GM18870 (cell line): Measurements from ENCODE around the gene NFATC1.

ENCODE experiments used
- ATAC-seq: cut with Tn5 transposase; IDR thresholded peaks from one replicate; pipeline ENCODE4 v1.9.1; 2021; ENCODE audit warnings: moderate library complexity; ENCODE audit not compliant: unreplicated experiment

Gene NFATC1

GRCh38 chr18:79517341-79517740 is 121.6 kb downstream of the NFATC1 start:
- ATAC-seq = no peak

DNA sequence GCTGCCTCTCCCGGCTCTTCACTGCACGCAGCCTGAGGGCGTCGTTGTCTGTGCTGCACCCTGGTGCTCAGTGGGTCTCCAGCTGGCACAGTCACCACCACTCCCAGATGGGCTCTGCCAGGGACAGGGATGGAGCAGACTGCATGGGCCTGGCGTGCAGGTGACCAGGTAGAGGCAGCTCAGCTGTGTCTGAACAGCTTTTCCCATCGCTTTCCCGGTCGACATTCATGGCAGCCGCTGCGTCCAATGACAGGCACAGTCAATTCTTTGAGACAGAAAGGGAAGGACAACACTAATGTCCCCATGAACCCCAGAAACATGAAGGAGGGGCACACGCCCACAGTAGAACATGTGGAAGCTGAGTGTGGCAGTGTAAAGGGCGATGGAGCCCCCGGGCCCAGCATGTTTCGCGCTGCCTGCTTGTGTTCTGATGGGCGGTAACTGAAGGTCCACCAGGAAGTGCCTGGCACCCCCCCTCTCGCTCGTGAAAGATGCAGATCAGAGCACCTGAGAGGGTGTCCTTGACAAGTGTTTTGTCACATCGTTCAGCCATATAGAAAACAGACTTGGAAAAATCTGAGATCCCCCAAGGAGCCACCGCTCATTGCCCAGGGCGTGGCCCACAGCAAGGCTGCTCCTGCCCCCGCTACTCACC is 122.4 kb downstream of the NFATC1 start:
- no peak for ATAC-seq

GRCh38 chr18:79518683-79519128 is 123.0 kb downstream of the NFATC1 start:
- ATAC-seq = no peak

DNA sequence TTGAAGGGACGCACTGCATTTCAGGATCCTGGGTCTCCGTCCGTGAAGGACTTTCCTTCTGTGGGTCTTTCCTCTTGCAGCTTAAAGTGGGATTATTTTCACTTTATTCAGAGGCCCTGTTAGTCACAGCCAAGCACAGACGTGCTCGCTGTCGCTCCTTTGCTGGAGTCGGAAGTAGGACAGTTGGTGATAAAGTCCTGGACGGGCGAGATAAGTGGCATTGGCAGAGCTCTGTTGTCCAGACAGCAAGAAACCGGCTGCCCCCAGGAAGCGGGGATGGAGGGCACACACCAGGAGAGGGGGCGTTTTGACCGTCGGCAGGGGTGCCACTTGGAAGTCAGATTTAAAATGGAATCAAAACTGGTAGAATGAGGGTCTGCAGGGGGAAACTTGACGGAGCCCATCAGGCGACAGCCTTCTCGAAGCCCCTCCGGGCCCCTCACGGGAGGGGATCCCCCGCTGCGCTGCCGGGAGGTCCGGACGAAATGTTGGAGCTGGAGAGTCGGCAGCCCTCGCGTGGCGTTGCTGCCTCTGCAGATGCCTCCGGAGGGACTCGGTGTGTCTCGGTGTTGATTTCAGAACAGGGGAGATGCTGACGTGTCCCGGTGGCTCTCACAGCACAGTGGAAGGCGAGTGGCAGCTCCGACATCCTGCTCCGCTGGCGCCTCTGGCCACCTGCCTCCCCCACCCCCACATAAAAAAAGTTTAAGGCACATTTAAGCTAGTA is 124.2 kb downstream of the NFATC1 start:
- no peak for ATAC-seq

DNA sequence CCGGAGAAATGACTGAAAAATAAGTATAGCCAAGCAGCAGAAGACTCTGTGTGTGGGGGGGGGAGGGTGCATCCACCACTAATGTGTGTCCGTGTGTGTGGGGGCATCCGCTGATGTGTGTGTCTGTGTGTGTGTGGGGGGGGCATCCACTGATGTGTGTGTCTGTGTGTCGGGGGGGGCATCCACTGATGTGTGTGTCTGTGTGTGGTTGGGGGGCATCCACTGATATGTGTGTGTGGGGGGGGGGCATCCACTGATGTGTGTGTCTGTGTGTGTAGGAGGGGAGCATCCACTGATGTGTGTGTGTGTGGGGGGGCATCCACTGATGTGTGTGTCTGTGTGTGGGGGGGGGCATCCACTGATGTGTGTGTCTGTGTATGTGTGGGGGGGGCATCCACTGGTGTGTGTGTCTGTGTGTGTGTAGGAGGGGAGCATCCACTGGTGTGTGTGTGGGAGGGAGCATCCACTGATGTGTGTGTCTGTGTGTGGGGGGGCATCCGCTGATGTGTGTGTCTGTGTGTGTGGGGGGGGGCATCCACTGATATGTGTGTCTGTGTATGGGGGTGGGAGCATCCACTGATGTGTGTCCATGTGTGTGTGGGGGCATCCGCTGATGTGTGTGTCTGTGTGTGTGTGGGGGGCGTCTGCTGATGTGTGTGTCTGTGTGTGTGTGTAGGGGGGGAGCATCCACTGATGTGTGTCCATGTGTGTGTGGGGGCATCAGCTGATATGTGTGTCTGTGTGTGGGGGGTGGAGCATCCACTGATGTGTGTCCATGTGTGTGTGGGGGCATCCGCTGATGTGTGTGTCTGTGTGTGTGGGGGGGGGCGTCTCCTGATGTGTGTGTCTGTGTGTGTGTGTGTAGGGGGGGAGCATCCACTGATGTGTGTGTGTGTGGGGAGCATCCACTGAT is 125.0 kb downstream of the NFATC1 start:
- ATAC-seq = no peak

DNA sequence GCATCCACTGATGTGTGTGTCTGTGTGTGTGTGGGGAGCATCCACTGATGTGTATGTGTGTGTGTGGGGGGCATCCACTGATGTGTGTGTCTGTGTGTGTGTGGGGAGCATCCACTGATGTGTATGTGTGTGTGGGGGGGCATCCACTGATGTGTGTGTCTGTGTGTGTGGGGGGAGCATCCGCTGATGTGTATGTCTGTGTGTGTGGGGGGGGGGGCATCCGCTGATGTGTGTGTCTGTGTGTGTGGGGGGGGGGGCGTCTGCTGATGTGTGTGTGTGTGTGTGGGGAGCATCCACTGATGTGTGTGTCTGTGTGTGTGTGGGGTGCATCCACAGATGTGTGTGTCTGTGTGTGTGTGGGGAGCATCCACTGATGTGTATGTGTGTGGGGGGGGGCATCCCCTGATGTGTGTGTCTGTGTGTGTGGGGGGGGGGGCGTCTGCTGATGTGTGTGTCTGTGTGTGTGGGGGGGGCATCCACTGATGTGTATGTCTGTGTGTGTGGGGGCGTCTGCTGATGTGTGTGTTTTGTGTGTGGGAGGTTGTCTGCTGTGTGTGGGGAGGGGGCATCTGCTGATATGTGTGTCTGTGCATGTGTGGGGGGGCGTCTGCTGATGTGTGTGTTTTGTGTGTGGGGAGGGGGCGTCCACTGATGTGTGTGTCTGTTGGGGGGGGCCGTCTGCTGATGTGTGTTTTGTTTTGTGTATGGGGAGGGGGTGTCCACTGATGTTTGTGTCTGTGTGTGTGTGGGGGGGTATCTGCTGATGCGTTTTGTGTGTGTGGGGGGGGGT is 125.9 kb downstream of the NFATC1 start:
- no peak for ATAC-seq

GRCh38 chr18:79522451-79523205 is 126.9 kb downstream of the NFATC1 start:
- ATAC-seq = no peak

- ATAC-seq = peak; percentile 43
Observed at GRCh38 chr18:79523206-79523735, 127.5 kb downstream of the NFATC1 start.

- ATAC-seq = peak; percentile 82
Observed at GRCh38 chr18:79523736-79524180, 128.0 kb downstream of the NFATC1 start.

GRCh38 chr18:79524181-79525078 is 128.7 kb downstream of the NFATC1 start:
- ATAC-seq = peak; percentile 23

DNA sequence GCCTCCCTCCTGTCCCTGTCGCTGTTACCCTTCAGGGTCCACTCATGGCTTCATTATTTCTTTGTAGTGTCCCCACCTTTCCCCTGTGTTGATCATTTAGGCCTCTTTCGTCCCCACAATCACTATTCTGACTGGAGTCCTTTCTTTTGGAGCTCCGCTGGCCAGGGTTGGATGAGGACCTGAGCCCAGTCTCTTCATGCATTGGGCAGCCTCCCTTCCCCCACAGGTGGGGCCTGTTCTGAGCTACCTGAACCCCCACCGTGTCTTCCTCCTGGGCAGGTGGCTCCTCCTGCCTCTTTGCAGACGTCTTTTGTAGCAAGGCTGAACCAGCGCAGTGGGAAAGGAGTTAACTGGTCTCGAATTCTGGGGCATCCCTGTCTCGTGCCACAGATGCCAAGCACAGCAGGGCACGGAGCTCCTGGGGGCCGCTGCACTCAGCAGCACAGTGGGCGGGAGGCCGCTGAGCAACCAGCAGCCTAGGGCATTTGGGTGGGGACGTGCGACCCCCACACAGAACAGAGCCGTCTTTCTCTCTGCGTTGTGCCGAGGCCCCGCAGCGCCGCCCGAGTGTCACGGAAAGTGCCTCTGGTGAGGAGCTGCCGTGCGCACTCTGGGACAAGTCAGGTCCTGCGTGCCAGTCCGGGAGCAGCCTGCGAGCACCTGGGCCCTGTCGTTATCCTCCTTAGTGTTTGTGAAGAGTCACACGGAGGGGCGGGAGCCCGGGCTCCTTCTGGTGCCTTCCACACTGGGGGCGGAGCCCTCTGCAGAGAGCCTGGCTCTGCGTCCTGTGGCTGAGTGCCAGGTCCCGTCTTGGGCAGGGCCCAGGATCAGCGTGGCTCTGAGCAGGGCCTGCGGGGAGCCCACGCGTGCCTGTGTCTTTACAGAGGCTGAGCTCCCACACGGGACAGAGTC is 130.1 kb downstream of the NFATC1 start:
- ATAC-seq = no peak

GRCh38 chr18:79526468-79527460 is 131.0 kb downstream of the NFATC1 start:
- no peak for ATAC-seq

DNA sequence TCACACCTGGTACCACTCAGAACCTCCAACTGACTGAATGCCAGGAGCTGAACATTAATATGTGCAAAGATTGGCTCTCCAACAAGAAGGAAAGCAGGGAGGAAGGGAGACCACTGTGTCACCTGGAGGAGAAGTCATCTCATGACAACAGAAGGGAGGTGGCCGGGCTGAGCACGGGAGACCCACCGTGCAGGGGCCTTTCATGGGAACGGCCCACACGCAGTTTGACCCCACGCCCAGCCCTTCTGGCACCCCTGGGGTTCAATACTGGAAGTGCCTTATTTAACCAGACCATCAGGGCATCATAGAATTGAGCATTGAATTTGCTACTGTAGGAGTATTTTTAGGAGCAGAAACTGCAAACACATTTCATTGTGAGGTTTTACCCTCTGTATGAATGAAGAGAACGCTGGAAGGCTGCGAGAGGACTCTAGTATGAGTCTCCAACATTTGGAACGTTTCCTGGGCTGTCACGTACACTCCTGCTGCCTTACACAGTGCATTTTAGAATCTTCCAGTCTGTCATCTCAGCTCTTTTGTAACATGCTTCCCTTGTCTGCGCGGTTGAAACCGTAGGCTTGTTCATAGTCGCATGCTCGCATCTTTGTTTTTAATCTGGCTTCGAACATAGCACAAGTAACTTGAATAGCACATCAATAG is 132.1 kb downstream of the NFATC1 start:
- ATAC-seq = no peak

DNA sequence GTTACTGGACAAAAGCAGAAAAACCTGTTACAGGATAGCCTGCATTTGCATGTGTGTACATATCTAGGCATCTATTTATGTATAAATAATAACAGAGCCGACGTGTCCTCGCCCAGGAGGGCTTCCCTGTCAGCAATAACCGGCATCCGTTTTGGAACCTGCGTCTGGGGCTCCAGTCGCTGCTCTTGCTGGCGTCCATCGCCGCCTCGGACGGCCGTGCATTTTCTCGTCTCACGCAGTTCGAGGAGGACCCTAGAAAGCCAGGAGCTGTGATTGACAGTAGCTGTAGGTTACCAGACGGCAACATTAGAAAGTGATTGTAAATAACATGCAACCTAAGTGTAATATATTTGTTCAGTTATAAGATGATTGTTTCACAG is 132.6 kb downstream of the NFATC1 start:
- no peak for ATAC-seq

DNA sequence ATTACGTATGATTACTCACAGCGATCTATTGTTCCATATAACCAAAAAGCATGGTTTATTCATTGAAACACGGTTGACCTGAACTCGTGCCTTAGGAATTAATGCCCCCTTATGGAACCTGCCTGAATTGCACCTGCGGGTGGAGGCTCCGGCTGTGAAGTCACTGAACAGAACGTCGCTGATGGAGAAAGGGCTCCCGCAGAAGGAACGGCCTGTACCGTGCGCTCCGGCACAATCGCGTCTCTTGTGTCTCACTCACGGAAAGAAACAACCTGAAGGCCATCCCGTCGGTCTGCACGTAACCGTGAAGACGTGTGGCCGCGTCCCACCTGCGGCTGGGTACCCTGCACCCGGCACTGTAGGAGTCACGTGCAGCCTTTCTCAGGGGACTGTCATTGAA is 133.1 kb downstream of the NFATC1 start:
- ATAC-seq = peak; percentile 41

DNA sequence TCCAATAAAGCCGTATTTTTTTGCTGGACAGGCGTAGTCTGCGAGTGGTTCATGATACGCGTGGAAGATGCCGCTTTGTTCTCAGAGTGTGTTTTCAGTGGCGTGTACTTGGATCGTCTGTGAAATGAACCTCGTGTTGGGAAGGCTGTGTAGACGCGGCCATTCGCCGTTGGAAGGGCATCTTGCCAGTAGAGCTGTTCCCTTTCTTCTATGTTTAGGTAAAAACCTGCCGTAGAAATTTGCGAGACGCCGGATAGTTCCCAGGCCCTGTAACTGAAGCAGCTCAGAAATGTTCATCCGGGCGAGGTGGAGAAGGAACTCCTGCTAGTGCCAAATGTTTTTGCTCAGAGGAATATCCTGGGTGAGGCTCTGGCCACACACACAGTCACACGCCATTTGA is 133.6 kb downstream of the NFATC1 start:
- ATAC-seq = no peak
